H1 (cell line): ENCODE results near the gene NOBOX. TPM values are rescaled to one million over a fixed set of nuclear protein-coding genes. Genes with fewer than 3 reads are reported as not detected.
A peak's percentile ranks its signal among the peaks of the same experiment; 100 is the strongest.

Experiments
- CTCF ChIA-PET: fragments of 300-600 bp; sonication (Branson Sonifier 250); formaldehyde crosslinking; loops from one replicate; lab custom pipeline; 2021; ENCODE audit not compliant: partially characterized antibody; lab: Charles Lee
- POLR2A ChIA-PET: fragments of 300-600 bp; sonication (Branson Sonifier 250); formaldehyde crosslinking; loops from one replicate; lab custom pipeline; 2021; ENCODE audit warnings: inconsistent platforms; ENCODE audit not compliant: partially characterized antibody; lab: Charles Lee
- DNase-seq, 2 experiments: peaks; one replicate each; pipeline versions ENCODE4 v3.0.0 to v3.0.0-alpha.2; 2010 to 2022; ENCODE audit warnings: low spot score in 2 of 2, low read depth in 1 of 2, mixed read lengths in 1 of 2
- FAIRE-seq: peaks from 2 replicates; lab custom pipeline; 2011; peaks lifted over from hg19 to GRCh38; lab: Jason Lieb, UNC
- H2AFZ ChIP-seq: 2 replicates; pipeline ENCODE4 v1.8.1; 2012; ENCODE audit warnings: low read length, inconsistent platforms
- H2AK5ac ChIP-seq: 2 replicates; pipeline ENCODE4 v1.6.1; 2013; ENCODE audit warnings: low read depth, low read length
- H2BK120ac ChIP-seq: replicated peaks from 2 replicates; pipeline ENCODE3; 2013; ENCODE audit warnings: low read depth, low read length, inconsistent platforms
- H2BK12ac ChIP-seq: 2 replicates; pipeline ENCODE4 v1.6.1; 2013; ENCODE audit warnings: low read depth, low read length
- H2BK15ac ChIP-seq: 2 replicates; pipeline ENCODE4 v1.6.1; 2013; ENCODE audit warnings: low read length
- H2BK20ac ChIP-seq: 2 replicates; pipeline ENCODE4 v1.6.1; 2013; ENCODE audit warnings: low read length
- H2BK5ac ChIP-seq: 2 replicates; pipeline ENCODE4 v1.6.1; 2013; ENCODE audit warnings: low read depth, low read length
- H3K14ac ChIP-seq: 2 replicates; pipeline ENCODE4 v1.6.1; 2013; ENCODE audit warnings: inconsistent platforms; ENCODE audit not compliant: insufficient read length
- H3K18ac ChIP-seq: 2 replicates; pipeline ENCODE4 v1.6.1; 2013; ENCODE audit warnings: low read length; ENCODE audit errors: extremely low read depth
- H3K23ac ChIP-seq: 2 replicates; pipeline ENCODE4 v1.6.1; 2013; ENCODE audit warnings: inconsistent platforms; ENCODE audit not compliant: insufficient read length
- H3K23me2 ChIP-seq: 2 replicates; pipeline ENCODE4 v1.6.1; 2013; ENCODE audit warnings: low read depth, low read length
- H3K27ac ChIP-seq: 2 replicates; pipeline ENCODE4 v1.6.1; 2011; ENCODE audit warnings: low read depth, low read length, inconsistent platforms
- H3K27me3 ChIP-seq, 4 experiments: replicated peaks in 1 of 4; 1 replicate in 1 of 4; 2 replicates in 3 of 4; pipeline versions ENCODE4 v1.6.1 to v1.8.1; 2011 to 2013; ENCODE audit warnings: low read length in 3 of 4, mild to moderate bottlenecking in 3 of 4, inconsistent platforms in 2 of 4, mixed read lengths in 2 of 4, moderate library complexity in 1 of 4; ENCODE audit not compliant: control insufficient read depth in 3 of 4, insufficient read depth in 3 of 4; ENCODE audit errors: extremely low read depth in 1 of 4
- H3K36me3 ChIP-seq, 4 experiments: 2 replicates each; pipeline versions ENCODE4 v1.6.1 to v1.8.1; 2011 to 2013; ENCODE audit warnings: mild to moderate bottlenecking in 4 of 4, low read length in 3 of 4, moderate library complexity in 2 of 4, control low read depth in 1 of 4, inconsistent platforms in 1 of 4; ENCODE audit not compliant: insufficient read depth in 4 of 4, control insufficient read depth in 2 of 4
- H3K4ac ChIP-seq: replicated peaks from 2 replicates; pipeline ENCODE3; 2013; ENCODE audit warnings: low read length, low read depth, mixed read lengths, inconsistent platforms; ENCODE audit not compliant: insufficient read length
- H3K4me1 ChIP-seq, 4 experiments: replicated peaks in 1 of 4; 1 replicate in 1 of 4; 2 replicates in 3 of 4; pipeline versions ENCODE4 v1.6.1 to v1.8.1; 2011 to 2013; ENCODE audit warnings: low read length in 3 of 4, inconsistent platforms in 2 of 4, mixed read lengths in 1 of 4; ENCODE audit not compliant: insufficient read depth in 4 of 4, control insufficient read depth in 3 of 4
- H3K4me2 ChIP-seq, 2 experiments: 2 replicates each; pipeline versions ENCODE4 v1.6.1 to v1.8.1; 2011 to 2013; ENCODE audit warnings: low read depth in 2 of 2, low read length in 2 of 2, control low read depth in 1 of 2, inconsistent platforms in 1 of 2, mild to moderate bottlenecking in 1 of 2; ENCODE audit not compliant: insufficient read depth in 1 of 2
- H3K4me3 ChIP-seq, 4 experiments: fragments of 200-600, 300-600 bp in 1 of 4; sonication (generic), shearing (Covaris generic), sonication (Bioruptor Twin) in 1 of 4; 2 replicates each; pipeline versions ENCODE4 v1.5.1 to v1.8.1; 2011 to 2016; ENCODE audit warnings: low read length in 4 of 4, low read depth in 3 of 4, control low read depth in 2 of 4, inconsistent platforms in 2 of 4, mild to moderate bottlenecking in 2 of 4, mixed read lengths in 1 of 4, moderate library complexity in 1 of 4; ENCODE audit not compliant: insufficient read depth in 2 of 4; ENCODE audit errors: extremely low read depth in 1 of 4
- H3K56ac ChIP-seq: replicated peaks from 2 replicates; pipeline ENCODE3; 2013; ENCODE audit warnings: low read depth, mild to moderate bottlenecking, mixed read lengths, low read length, inconsistent platforms; ENCODE audit not compliant: insufficient read length
- H3K79me1 ChIP-seq: 2 replicates; pipeline ENCODE4 v1.6.1; 2013; ENCODE audit warnings: low read depth, low read length, control low read depth
- H3K79me2 ChIP-seq, 2 experiments: 2 replicates each; pipeline versions ENCODE4 v1.6.1 to v1.8.1; 2012 to 2013; ENCODE audit warnings: low read length in 2 of 2, mild to moderate bottlenecking in 2 of 2, inconsistent platforms in 1 of 2; ENCODE audit not compliant: insufficient read depth in 2 of 2, control insufficient read depth in 1 of 2
- H3K9ac ChIP-seq, 4 experiments: replicated peaks in 1 of 4; 1 replicate in 1 of 4; 2 replicates in 3 of 4; pipeline versions ENCODE4 v1.6.1 to v1.8.1; 2011 to 2013; ENCODE audit warnings: low read depth in 3 of 4, low read length in 3 of 4, control low read depth in 2 of 4, mild to moderate bottlenecking in 2 of 4, moderate library complexity in 2 of 4, inconsistent platforms in 1 of 4; ENCODE audit errors: extremely low read depth in 1 of 4
- H3K9me3 ChIP-seq, 2 experiments: 2 replicates each; pipeline versions ENCODE4 v1.6.1 to v1.8.1; 2012 to 2013; ENCODE audit warnings: mild to moderate bottlenecking in 2 of 2, moderate library complexity in 2 of 2, control low read depth in 1 of 2, inconsistent platforms in 1 of 2, low read depth in 1 of 2, low read length in 1 of 2, mixed read lengths in 1 of 2; ENCODE audit not compliant: insufficient read depth in 2 of 2
- H4K20me1 ChIP-seq, 2 experiments: replicated peaks in 1 of 2; 2 replicates each; pipeline versions ENCODE3 to v1.8.1; 2011 to 2013; ENCODE audit warnings: inconsistent platforms in 2 of 2, low read length in 2 of 2, mild to moderate bottlenecking in 1 of 2; ENCODE audit not compliant: insufficient read depth in 2 of 2, control insufficient read depth in 1 of 2
- H4K5ac ChIP-seq: 2 replicates; pipeline ENCODE4 v1.6.1; 2013; ENCODE audit warnings: low read length, low read depth, mixed read lengths, inconsistent platforms; ENCODE audit not compliant: insufficient read length
- H4K8ac ChIP-seq: 2 replicates; pipeline ENCODE4 v1.8.0; 2013; ENCODE audit warnings: mild to moderate bottlenecking, moderate library complexity, low read length, inconsistent platforms; ENCODE audit not compliant: insufficient read depth; ENCODE audit errors: extremely low read depth
- H4K91ac ChIP-seq: replicated peaks from 2 replicates; pipeline ENCODE3; 2013; ENCODE audit warnings: low read length, mixed read lengths, inconsistent platforms; ENCODE audit not compliant: insufficient read length
- EP300 ChIP-seq, 2 experiments: IDR thresholded peaks; 1 replicate in 1 of 2; 2 replicates in 1 of 2; pipeline ENCODE4 v1.6.1; 2011 to 2012; ENCODE audit warnings: low read depth in 2 of 2, low read length in 2 of 2, mild to moderate bottlenecking in 2 of 2, borderline replicate concordance in 1 of 2, inconsistent platforms in 1 of 2, moderate library complexity in 1 of 2
- HDAC2 ChIP-seq, 2 experiments: fragments of 300-600 bp in 1 of 2; sonication (generic) in 1 of 2; IDR thresholded peaks; 2 replicates each; pipeline ENCODE4 v1.6.1; 2011 to 2012; ENCODE audit warnings: low read depth in 2 of 2, low read length in 2 of 2, mild to moderate bottlenecking in 2 of 2, moderate library complexity in 2 of 2, borderline replicate concordance in 1 of 2, inconsistent platforms in 1 of 2
- RAD21 ChIP-seq, 2 experiments: IDR thresholded peaks in 1 of 2; conservative IDR thresholded peaks in 1 of 2; 2 replicates each; pipeline ENCODE4 v1.6.1; 2011; ENCODE audit warnings: low read depth in 2 of 2, low read length in 2 of 2, improper control_type of control experiment in 1 of 2, inconsistent platforms in 1 of 2, mild to moderate bottlenecking in 1 of 2, moderate library complexity in 1 of 2
- RFX5 ChIP-seq: IDR thresholded peaks from 2 replicates; pipeline ENCODE4 v1.6.1; 2011; ENCODE audit warnings: low read depth, low read length, improper control_type of control experiment, borderline replicate concordance
- RNF2 ChIP-seq: fragments of 200-900, 300-1000 bp; sonication (generic); IDR thresholded peaks from 2 replicates; pipeline ENCODE4 v1.7.1; 2016; ENCODE audit warnings: borderline replicate concordance, low read depth, mild to moderate bottlenecking, antibody characterized with exemption, low read length; ENCODE audit not compliant: poor library complexity, severe bottlenecking; ENCODE audit errors: missing control alignments
- SP2 ChIP-seq: IDR thresholded peaks from 2 replicates; pipeline ENCODE4 v1.6.1; 2012; ENCODE audit warnings: mild to moderate bottlenecking, low read length, inconsistent platforms
- WGBS, 2 experiments: shearing (Covaris generic) in 1 of 2; methylation state at CpG; one replicate each; pipeline versions ENCODE4 v1.1.6 to v1.1.7; 2013 to 2015; ENCODE audit warnings: low lambda C conversion rate in 2 of 2, mixed read lengths in 2 of 2, inconsistent platforms in 1 of 2, low coverage in 1 of 2, missing lambda C conversion rate in 1 of 2; ENCODE audit not compliant: insufficient replicate concordance in 2 of 2, insufficient coverage in 1 of 2, insufficient read length in 1 of 2; ENCODE audit errors: extremely low coverage in 1 of 2, missing lambda C conversion rate in 1 of 2; 5-methylcytosine and 5-hydroxymethylcytosine counted together
- polyA plus RNA-seq, 7 experiments: library from polyadenylated mRNA; depleted of rRNA in 3 of 7; stranded (reverse) in 5 of 7; unstranded in 2 of 7; fragments of >200 nt in 5 of 7; fragments of 200-250 nt in 2 of 7; gene quantifications; 1 replicate in 5 of 7; 2 replicates in 1 of 7; 4 replicates in 1 of 7; pipeline versions ENCODE4 v1.2.1 to v1.2.3, GENCODE V29; 2011 to 2013; ENCODE audit warnings: missing spikeins in 2 of 7, mixed read lengths in 2 of 7
- total RNA-seq: library from RNA; stranded (reverse); fragmentation: NEBNext Ultra II Directional; extraction: Animal tissue kit (Norgen Biotek cat#: 25700); gene quantifications from 2 replicates; pipeline ENCODE4 v1.2.1, GENCODE V29; 2021
- TF ChIP-seq, protein P1 (sequence below): IDR thresholded peaks from 2 replicates; pipeline ENCODE4 v1.6.1; 2012; ENCODE audit warnings: low read length, inconsistent platforms

NOBOX gene
- total and polyA plus RNA-seq, 2 of the 8 experiments (the other 6 are each of a cell fraction or from before 2014, with no cell fraction given): not detected

- 89% methylated on average over 4 of the region's 4 CpGs; no CpG with 5 or more reads in 1 of the 2 experiments for WGBS, 2 experiments
- Histone ChIP-seq H3K4ac (no peak overlapping the region), H4K20me1 (no peaks in the 10 kb centered on the region), H3K4me1 (no peaks in the 10 kb centered on the region), H2BK15ac (no peak overlapping the region), H2AFZ (no peak overlapping the region), H2BK120ac (no peak overlapping the region), H4K5ac (no peak overlapping the region), H3K27ac (no peak overlapping the region), H4K8ac (no peak overlapping the region), H3K9ac (no peak overlapping the region), H3K4me3 (no peak overlapping the region), H3K18ac (no peak overlapping the region), H3K27me3 (no peaks in the 10 kb centered on the region), H3K23ac (no peak overlapping the region), H3K79me1 (no peaks in the 10 kb centered on the region), H3K9me3 (no peaks in the 10 kb centered on the region), H2AK5ac (no peak overlapping the region), H2BK5ac (no peak overlapping the region), H3K36me3 (no peaks in the 10 kb centered on the region), H4K91ac (no peak overlapping the region), H3K23me2 (no peaks in the 10 kb centered on the region), H3K14ac (no peak overlapping the region), H3K4me2 (no peak overlapping the region), H2BK12ac (no peak overlapping the region), H2BK20ac (no peak overlapping the region), H3K79me2 (no peaks in the 10 kb centered on the region), H3K56ac (no peak overlapping the region)
- FAIRE-seq (peak; percentile 92), DNase-seq (peak; percentile 54 to 75)
- POLR2A ChIA-PET: no interaction called here
- CTCF ChIA-PET: interaction anchor here (0.9 to 3.2 kb wide), 19 partner anchors 9 to 568 kb away, joined by 3 to 28 read pairs (median 5); no protein-coding TSS in a partner anchor
- TF ChIP-seq, protein P1, sequence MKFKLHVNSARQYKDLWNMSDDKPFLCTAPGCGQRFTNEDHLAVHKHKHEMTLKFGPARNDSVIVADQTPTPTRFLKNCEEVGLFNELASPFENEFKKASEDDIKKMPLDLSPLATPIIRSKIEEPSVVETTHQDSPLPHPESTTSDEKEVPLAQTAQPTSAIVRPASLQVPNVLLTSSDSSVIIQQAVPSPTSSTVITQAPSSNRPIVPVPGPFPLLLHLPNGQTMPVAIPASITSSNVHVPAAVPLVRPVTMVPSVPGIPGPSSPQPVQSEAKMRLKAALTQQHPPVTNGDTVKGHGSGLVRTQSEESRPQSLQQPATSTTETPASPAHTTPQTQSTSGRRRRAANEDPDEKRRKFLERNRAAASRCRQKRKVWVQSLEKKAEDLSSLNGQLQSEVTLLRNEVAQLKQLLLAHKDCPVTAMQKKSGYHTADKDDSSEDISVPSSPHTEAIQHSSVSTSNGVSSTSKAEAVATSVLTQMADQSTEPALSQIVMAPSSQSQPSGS: no peak
- TF ChIP-seq HDAC2 (IDR thresholded peaks at IDR 0.05; ENCODE audit: borderline replicate concordance in 1 of 2, low read depth in 2 of 2, low read length in 2 of 2) (no peak), RAD21 (IDR thresholded peaks at IDR 0.05 in 1 of 2, conservative IDR thresholded peaks at IDR 0.05 in 1 of 2; ENCODE audit: low read depth in 2 of 2, low read length in 2 of 2) (peak; percentile 81 to 84), EP300 (IDR thresholded peaks at IDR 0.05; ENCODE audit: borderline replicate concordance in 1 of 2, low read depth in 2 of 2, low read length in 2 of 2) (no peak), RNF2 (no peak), SP2 (no peak), RFX5 (no peak)
Measured at GRCh38 chr7:144437370-144438191, 34.1 kb upstream of the NOBOX start.
